SU-DHL-6 (cell line): ENCODE results near the gene SLC16A8.

ENCODE experiments used
- CTCF ChIP-seq: fragments of 200-600 bp; sonication (generic); IDR thresholded peaks from one replicate; pipeline ENCODE4 v1.5.1; 2017; ENCODE audit warnings: antibody characterized with exemption, mild to moderate bottlenecking, low read length, moderate library complexity; ENCODE audit not compliant: insufficient read depth, poor library complexity, severe bottlenecking
- EZH2phosphoT487 ChIP-seq: fragments of 200-600 bp; sonication (generic), shearing (Covaris generic); conservative IDR thresholded peaks from 2 replicates; pipeline ENCODE4 v1.6.1; 2018; ENCODE audit warnings: mild to moderate bottlenecking, antibody characterized with exemption, low read length, moderate library complexity, mixed read lengths

- TF ChIP-seq CTCF (no peak), EZH2phosphoT487 (no peak)
Measured at GRCh38 chr22:38081941-38082828, 1.8 kb downstream of the SLC16A8 start.
